GM12891 (cell line): ENCODE data around the gene AARSD1.
"Not testable (repeated sequence)": the region's sequence is repeated elsewhere in the genome, so short reads cannot be mapped to it uniquely, and the experiment has no call there.

Experiments
- DNase-seq: peaks from one replicate; pipeline ENCODE4 v3.0.0; 2011; ENCODE audit warnings: low spot score; ENCODE audit not compliant: insufficient read length
- FAIRE-seq: peaks from 2 replicates; lab custom pipeline; 2011; peaks lifted over from hg19 to GRCh38; lab: Jason Lieb, UNC
- PAX5 ChIP-seq: IDR thresholded peaks from 2 replicates; pipeline ENCODE4 v1.6.1; 2011; ENCODE audit warnings: low read length, moderate library complexity, mild to moderate bottlenecking; ENCODE audit not compliant: insufficient read depth, severe bottlenecking
- POLR2A ChIP-seq: IDR thresholded peaks from 2 replicates; pipeline ENCODE4 v1.6.1; 2011; ENCODE audit warnings: low read depth, low read length, control low read depth
- POLR2AphosphoS5 ChIP-seq: IDR thresholded peaks from 2 replicates; pipeline ENCODE4 v1.6.1; 2011; ENCODE audit warnings: low read depth, low read length, control low read depth
- POU2F2 ChIP-seq: IDR thresholded peaks from 2 replicates; pipeline ENCODE4 v1.6.1; 2011; ENCODE audit warnings: low read depth, mild to moderate bottlenecking, control low read depth, low read length, moderate library complexity
- SPI1 ChIP-seq: IDR thresholded peaks from 2 replicates; pipeline ENCODE4 v1.6.1; 2011; ENCODE audit warnings: low read depth, low read length, control low read depth
- TAF1 ChIP-seq: IDR thresholded peaks from 2 replicates; pipeline ENCODE4 v1.6.1; 2011; ENCODE audit warnings: low read depth, low read length, control low read depth

The AARSD1 gene

DNA sequence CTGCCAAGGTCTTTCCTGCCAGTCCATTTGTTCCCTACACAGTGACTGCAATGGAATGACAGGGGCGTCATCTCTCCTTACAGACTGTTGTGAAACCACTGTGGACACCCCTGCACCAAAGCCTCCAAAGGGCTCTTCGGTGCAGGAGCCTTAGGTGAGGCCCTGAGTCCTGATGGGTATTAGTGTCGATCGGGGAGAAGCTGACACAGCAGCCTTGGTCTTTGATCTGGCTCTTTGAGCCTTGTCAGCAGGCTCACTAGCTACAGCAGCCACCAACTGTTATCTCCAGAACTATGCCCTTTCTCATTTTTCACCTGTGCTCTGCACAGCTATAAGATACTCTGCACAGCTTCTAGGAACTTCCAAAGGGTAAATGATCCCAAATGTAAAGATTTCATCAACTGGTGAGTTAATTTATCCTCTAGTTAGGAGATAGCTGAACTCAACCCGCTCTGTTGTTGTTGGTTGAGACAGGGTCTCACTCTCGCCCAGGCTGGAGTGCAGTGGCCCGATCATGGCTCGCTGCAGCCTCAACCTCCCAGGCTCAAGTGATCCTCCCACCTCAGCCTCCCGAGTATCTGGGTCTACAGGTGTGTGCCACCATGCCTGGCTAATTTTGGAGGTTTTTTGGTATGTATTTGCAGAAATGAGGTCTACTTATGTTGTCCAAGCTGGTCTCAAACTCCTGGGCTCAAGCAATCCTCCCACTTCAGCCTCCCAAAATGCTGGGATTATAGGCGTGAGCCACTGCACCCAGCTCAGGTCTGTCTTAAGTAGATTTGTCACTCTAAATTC lies 44.0 kb downstream of the AARSD1 start:
- FAIRE-seq (no peak), DNase-seq (no peak)
- no peak for TF ChIP-seq SPI1
- no peak for TF ChIP-seq POLR2A
- no peak for TF ChIP-seq PAX5
- no peak for TF ChIP-seq TAF1
- no peak for TF ChIP-seq POU2F2
- TF ChIP-seq POLR2AphosphoS5: no peak

DNA sequence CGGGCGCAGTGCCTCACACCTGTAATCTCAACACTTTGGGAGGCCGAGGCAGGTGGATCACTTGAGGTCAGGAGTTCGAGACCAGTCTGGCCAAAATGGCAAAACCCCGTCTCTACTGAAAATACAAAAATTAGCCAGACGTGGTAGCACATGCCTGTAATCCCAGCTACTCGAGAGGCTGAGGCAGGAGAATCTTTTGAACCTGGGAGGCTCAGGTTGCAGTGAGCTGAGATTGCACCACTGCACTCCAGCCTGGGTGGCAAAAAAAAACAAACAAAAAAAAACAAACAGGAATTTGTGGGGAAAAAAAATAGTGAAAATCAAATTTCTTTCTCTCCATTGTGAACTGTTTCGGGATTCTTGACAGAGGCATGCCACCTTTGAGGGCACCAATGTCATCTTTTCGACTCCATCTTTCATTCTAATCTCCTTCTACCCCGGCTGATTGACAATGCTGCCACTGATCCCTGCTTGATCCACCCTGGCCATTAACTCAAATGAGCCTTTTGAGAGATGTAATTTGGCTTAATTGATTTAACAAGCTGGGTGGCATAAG lies 44.7 kb downstream of the AARSD1 start:
- DNase-seq, FAIRE-seq: not testable (repeated sequence)

GRCh38 chr17:42918902-42919521 lies 45.2 kb downstream of the AARSD1 start:
- no peak for FAIRE-seq
- TF ChIP-seq TAF1: no peak
- TF ChIP-seq SPI1: no peak
- no peak for TF ChIP-seq PAX5
- TF ChIP-seq POLR2AphosphoS5: no peak
- no peak for TF ChIP-seq POLR2A
- TF ChIP-seq POU2F2: no peak
- no peak for DNase-seq

DNA sequence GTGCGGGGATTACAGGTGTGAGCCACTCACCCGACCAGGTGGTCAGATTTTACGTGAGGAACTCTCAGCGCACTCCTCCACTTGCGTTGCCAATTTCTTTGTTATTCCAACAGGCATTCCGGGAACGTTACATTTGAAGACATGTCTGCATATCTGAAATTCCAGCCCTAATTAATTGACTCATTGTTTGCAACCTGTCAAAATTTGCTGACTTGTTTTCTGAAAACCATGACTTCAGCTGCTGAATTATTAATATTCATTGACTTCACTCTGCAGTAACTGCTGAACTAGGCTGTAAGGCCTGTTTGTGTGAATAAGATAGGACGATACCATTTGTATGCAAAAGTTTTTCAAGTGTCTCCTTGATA lies 47.0 kb downstream of the AARSD1 start:
- no peak for TF ChIP-seq SPI1
- TF ChIP-seq POLR2A: no peak
- no peak for TF ChIP-seq TAF1
- no peak for TF ChIP-seq POLR2AphosphoS5
- no peak for TF ChIP-seq POU2F2
- no peak for TF ChIP-seq PAX5
- DNase-seq (no peak), FAIRE-seq (no peak)

DNA sequence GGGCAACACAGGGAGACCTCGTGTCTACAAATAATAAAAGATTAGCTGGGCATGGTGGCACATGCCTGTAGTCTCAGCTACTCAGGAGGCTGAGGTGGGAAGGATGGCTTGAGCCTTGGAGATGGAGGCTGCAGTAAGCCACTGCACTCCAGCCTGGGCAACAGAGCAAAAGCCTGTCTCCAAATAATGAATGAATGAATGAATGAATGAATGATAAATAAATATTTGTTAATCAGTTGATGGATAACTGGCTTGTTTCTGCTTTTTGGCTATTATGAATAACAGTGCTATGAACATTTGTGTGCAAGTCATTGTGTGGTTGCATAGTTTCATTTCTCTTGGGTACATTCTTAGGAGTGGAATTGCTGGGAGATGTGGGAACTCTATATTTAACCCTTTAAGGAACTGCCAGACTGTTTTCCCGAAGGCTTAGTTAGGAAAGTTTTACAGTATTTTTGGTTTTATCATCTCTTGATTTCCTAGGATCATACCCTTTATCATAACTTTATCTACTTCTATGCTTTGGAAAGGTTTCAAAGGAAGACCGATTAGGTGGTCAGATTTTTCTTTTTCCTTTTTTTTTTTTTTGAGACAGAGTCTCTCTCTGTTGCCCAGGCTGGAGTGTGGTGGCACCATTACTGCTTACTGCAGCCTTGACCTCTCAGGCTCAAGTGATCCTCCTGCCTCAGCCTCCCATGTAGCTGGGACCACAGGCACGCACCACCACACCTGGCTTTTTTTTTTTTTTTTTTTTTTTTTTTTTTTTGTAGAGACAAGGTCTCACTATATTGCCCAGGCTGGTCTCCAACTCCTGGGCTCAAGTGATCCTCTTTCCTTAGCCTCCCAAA lies 47.6 kb downstream of the AARSD1 start:
- not testable (repeated sequence) for FAIRE-seq, DNase-seq

DNA sequence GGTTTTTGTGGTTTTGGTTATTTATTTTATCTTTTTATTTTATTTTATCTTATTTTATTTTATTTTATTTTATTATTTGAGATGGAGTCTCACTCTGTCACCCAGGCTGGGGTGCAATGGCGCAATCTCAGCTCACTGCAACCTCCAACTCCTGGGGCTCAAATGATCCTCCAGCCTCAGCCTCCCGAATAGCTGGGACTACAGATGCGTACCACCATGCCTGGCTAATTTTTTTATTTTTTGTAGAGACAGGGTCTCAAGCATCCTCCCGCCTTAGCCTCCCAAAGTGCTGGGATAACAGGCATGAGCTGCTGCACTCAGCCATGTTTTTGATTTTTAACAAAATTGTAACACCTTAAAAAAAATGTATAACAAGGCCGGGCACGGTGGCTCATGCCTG lies 49.0 kb downstream of the AARSD1 start:
- not testable (repeated sequence) for DNase-seq, FAIRE-seq

DNA sequence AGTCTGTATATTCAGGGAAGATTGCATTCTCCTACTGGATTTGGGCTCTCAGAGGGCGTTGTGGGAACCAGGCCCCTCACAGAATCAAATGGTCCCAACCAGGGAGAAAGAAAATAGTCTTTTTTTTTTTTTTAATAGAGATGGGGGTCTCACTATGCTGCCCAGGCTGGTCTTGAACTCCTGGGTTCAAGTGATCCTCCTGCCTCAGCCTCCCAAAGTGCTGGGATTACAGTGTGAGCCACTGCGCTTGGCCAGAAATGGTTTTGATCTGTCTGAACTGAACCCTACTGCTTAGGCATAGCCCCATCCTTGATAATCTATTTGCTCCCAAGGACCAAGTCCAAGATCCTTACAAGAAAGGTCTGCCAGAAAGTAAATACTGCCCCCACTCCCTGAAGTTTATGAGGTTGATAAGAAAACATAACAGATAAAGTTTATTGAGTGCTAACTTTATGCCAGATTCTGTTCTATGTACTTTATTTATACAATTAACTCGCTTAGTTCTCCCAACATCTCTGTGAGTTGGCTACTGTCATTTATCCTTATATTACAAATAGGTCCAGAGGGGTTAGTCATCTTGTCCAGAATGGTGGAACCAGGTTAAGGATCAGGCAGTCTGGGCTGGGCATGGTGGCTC lies 50.2 kb downstream of the AARSD1 start:
- TF ChIP-seq POU2F2: no peak
- DNase-seq (no peak), FAIRE-seq (no peak)

DNA sequence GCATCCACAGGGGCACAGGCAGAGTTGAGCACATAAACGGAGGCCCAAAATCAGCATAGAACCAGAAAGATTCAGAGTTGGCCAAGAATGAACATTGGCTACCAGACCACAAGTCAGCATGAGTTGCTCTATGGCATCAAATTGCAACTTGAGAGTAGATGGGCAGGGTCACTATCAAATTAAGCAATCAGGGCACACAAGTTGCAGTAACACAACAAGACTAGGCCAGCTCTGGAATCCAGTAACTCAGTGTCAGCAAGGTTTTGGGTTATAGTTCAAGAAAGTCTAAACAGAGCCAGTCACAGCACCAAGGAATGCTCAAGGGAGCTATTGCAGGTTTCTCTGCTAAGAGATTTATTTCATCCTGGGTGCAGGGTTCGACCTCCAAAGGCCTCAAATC lies 50.7 kb downstream of the AARSD1 start:
- no peak for TF ChIP-seq POU2F2
- TF ChIP-seq POLR2AphosphoS5: no peak
- no peak for TF ChIP-seq PAX5
- TF ChIP-seq POLR2A: no peak
- no peak for TF ChIP-seq TAF1
- no peak for TF ChIP-seq SPI1
- FAIRE-seq (no peak), DNase-seq (no peak)

GRCh38 chr17:42908872-42909700 lies 55.2 kb downstream of the AARSD1 start:
- TF ChIP-seq SPI1 (no peak), POLR2A (no peak), TAF1 (no peak), PAX5 (no peak), POU2F2 (no peak), POLR2AphosphoS5 (no peak)
- no peak for FAIRE-seq
- DNase-seq: no peak
